ENCODE results near the gene WDR1.

DNA sequence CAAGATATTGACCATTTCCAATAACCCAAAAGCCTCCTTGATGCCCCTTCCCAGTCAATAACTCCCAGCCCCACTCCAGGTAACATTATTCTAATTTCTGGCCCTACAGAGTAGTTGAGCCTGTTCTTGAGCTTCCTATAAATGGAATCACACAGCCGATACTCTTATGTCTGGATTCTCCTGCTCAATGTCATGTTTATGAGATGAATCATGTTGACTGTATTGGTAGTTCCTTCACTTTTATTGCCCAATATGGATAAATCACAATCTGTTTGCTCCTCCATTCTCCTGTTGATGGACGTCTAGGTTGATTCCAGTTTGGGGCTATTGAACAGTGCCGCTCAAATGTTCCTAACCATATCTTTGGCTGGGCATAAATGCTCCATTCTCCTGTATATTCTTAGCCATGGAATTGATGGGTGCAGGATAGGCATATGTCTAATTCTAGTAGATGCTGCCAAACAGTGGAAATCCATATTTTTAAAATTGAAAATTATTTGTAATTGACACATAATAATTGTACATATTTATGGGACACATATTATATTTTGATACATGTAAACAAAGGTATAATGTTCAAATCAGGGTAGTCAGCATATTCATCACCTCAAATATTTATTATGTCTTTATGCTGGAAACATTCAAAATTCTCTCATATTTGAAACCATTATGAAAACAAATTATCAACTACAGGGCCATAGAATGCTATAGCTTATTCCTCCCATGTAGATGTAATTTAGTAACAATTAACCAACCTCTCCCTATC lies 54.8 kb downstream of the WDR1 start:
- no peak for TF ChIP-seq ZBTB7A (CRISPR knock-in tag; IDR thresholded peaks at IDR 0.05)
- TF ChIP-seq, protein P1, sequence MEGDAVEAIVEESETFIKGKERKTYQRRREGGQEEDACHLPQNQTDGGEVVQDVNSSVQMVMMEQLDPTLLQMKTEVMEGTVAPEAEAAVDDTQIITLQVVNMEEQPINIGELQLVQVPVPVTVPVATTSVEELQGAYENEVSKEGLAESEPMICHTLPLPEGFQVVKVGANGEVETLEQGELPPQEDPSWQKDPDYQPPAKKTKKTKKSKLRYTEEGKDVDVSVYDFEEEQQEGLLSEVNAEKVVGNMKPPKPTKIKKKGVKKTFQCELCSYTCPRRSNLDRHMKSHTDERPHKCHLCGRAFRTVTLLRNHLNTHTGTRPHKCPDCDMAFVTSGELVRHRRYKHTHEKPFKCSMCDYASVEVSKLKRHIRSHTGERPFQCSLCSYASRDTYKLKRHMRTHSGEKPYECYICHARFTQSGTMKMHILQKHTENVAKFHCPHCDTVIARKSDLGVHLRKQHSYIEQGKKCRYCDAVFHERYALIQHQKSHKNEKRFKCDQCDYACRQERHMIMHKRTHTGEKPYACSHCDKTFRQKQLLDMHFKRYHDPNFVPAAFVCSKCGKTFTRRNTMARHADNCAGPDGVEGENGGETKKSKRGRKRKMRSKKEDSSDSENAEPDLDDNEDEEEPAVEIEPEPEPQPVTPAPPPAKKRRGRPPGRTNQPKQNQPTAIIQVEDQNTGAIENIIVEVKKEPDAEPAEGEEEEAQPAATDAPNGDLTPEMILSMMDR (CRISPR knock-in tag; IDR thresholded peaks at IDR 0.05), result no peak
- TF ChIP-seq NCOA1 (CRISPR knock-in tag; IDR thresholded peaks at IDR 0.05), result no peak
- no peak for TF ChIP-seq RELA (CRISPR knock-in tag; IDR thresholded peaks at IDR 0.05)
- TF ChIP-seq ZNF850 (CRISPR knock-in tag; conservative IDR thresholded peaks at IDR 0.05), result no peak
- TF ChIP-seq PRPF4 (IDR thresholded peaks at IDR 0.05; ENCODE audit: low read depth, low read length, poor library complexity, severe bottlenecking), result no peak
- TF ChIP-seq, protein P2, sequence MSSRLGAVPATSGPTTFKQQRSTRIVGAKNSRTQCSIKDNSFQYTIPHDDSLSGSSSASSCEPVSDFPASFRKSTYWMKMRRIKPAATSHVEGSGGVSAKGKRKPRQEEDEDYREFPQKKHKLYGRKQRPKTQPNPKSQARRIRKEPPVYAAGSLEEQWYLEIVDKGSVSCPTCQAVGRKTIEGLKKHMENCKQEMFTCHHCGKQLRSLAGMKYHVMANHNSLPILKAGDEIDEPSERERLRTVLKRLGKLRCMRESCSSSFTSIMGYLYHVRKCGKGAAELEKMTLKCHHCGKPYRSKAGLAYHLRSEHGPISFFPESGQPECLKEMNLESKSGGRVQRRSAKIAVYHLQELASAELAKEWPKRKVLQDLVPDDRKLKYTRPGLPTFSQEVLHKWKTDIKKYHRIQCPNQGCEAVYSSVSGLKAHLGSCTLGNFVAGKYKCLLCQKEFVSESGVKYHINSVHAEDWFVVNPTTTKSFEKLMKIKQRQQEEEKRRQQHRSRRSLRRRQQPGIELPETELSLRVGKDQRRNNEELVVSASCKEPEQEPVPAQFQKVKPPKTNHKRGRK (CRISPR knock-in tag; IDR thresholded peaks at IDR 0.05), result no peak
- TF ChIP-seq, protein P3, sequence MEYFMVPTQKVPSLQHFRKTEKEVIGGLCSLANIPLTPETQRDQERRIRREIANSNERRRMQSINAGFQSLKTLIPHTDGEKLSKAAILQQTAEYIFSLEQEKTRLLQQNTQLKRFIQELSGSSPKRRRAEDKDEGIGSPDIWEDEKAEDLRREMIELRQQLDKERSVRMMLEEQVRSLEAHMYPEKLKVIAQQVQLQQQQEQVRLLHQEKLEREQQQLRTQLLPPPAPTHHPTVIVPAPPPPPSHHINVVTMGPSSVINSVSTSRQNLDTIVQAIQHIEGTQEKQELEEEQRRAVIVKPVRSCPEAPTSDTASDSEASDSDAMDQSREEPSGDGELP (IDR thresholded peaks at IDR 0.05; ENCODE audit: borderline replicate concordance, low read depth), result no peak
- no peak for TF ChIP-seq ZFP1 (CRISPR knock-in tag; IDR thresholded peaks at IDR 0.05)
- TF ChIP-seq, protein P4, sequence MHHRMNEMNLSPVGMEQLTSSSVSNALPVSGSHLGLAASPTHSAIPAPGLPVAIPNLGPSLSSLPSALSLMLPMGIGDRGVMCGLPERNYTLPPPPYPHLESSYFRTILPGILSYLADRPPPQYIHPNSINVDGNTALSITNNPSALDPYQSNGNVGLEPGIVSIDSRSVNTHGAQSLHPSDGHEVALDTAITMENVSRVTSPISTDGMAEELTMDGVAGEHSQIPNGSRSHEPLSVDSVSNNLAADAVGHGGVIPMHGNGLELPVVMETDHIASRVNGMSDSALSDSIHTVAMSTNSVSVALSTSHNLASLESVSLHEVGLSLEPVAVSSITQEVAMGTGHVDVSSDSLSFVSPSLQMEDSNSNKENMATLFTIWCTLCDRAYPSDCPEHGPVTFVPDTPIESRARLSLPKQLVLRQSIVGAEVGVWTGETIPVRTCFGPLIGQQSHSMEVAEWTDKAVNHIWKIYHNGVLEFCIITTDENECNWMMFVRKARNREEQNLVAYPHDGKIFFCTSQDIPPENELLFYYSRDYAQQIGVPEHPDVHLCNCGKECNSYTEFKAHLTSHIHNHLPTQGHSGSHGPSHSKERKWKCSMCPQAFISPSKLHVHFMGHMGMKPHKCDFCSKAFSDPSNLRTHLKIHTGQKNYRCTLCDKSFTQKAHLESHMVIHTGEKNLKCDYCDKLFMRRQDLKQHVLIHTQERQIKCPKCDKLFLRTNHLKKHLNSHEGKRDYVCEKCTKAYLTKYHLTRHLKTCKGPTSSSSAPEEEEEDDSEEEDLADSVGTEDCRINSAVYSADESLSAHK (CRISPR knock-in tag; IDR thresholded peaks at IDR 0.05; ENCODE audit: borderline replicate concordance), result no peak
- TF ChIP-seq NFYB (CRISPR knock-in tag; IDR thresholded peaks at IDR 0.05), result no peak
